HG03280 (cell line): ENCODE results near the gene DUS3L.

ENCODE experiments used
- ATAC-seq: cut with Tn5 transposase; IDR thresholded peaks from one replicate; pipeline ENCODE4 v1.9.1; 2021; ENCODE audit warnings: mild to moderate bottlenecking, moderate library complexity; ENCODE audit not compliant: unreplicated experiment

DUS3L gene

GRCh38 chr19:5823579-5824281 is 32.8 kb upstream of the DUS3L start:
- ATAC-seq = no peak

- ATAC-seq = no peak
These were observed 31.4 kb upstream of the DUS3L start for GRCh38 chr19:5822181-5822844.

DNA sequence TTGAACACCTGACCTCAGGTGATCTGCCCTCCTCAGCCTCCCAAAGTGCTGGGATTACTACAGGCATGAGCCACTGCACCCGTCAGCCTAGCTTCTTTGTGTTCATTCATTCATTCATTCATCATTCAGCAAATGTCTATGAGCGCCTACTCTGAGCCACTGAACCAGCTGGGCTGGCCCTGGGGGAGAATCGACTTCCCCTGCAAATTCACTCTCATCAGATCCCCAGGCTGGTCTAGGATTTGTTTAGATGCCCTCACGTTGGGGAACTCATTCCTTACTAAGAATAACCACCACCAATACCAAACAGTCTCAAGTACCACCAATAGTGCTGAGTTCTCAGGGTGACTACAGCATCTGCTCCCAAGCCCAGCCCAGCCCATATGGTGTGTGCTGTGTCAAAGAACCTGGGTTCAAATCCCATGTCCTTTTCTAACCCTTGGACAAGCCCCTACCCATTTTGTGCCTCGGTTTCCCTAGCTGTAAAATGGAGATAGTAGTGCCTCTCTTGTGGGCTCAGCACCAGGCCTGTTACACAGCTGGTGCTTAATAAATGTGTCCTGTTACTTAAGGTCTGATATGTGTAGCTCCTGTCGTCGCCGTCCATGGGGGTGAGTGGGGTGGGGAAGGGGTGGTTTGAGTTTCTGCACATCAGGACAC is 30.7 kb upstream of the DUS3L start:
- no peak for ATAC-seq

DNA sequence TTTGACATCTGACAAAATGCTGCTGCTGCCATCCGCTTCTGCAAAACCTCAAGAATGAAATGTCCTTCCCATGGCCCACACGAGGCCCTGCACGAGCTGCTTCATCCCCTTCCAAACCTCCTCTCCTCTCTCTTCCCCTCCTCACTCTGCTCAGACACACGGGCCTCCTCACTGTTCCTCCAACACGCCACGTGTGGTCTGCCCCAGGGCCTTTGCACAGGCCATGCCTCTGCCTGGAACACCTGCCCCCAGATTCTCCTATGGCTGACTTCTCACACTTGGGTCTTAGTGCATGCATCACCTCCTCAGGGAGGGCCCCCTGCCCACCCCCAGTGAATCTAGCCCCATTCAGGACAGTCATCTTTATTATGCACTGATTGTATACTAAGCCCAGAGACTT is 29.8 kb upstream of the DUS3L start:
- ATAC-seq = no peak

GRCh38 chr19:5818594-5818993 is 27.6 kb upstream of the DUS3L start:
- ATAC-seq = no peak

DNA sequence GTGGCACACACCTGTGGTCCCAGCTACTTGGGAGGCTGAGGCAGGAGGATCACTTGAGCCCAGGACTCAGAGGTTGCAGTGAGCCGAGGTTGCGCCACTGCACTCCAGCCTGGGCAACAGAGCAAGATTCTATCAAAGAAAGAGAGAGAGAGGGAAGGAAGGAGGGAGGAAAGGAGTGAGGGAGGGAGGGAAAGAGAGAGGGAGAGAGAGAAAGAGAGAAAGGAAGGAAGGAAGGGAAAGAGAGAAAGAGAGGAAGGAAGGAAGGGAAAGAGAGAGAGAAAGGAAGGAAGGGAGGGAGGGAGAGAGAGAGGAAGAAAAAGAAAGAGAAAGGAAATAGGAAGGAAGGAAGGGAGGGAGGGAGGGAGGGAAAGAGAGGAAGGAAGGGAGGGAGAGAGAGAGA is 26.3 kb upstream of the DUS3L start:
- ATAC-seq = no peak

DNA sequence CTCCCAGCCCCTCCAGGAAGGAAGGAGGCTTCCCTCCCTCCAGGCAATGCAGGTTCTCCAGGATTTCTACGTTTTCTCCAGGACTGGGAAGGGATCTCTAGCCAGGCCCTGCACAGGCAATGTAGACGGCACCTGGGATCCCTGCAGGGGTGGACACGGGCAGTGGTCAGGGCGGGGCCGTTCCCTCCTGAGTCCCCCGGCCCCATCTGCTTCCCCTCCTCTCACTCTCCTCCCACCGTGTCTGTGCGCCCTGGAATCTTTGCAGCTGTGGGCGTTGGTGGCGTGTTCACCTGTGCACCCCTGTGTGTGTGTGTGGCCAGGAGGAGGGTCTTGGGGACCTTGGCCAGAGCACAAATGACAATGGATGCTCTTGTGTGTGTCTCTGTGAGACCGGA is 23.9 kb upstream of the DUS3L start:
- no peak for ATAC-seq

GRCh38 chr19:5814123-5814851 is 23.3 kb upstream of the DUS3L start:
- ATAC-seq = no peak

DNA sequence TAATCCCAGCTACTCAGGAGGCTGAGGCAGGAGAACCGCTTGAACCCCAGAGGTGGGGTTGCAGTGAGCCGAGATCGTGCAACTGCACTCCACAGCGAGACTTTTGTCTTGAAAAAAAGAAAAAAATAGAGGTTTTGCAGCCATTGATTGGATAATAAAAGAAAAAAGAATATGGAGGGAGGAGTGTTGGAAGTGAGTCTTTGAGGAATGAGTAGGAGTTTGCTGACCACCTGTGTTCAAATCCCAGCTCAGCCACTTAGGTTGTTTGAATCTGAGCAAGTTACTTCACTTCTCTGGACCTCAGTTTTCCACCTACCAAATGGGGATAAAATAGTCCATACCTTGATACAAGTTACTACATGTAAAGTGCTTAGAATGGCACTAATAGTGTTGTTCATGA is 20.2 kb upstream of the DUS3L start:
- no peak for ATAC-seq

GRCh38 chr19:5809469-5809868 is 18.5 kb upstream of the DUS3L start:
- ATAC-seq = no peak

- ATAC-seq = no peak
These were observed 18.1 kb upstream of the DUS3L start for GRCh38 chr19:5809053-5809452.

- no peak for ATAC-seq
These were observed 17.3 kb upstream of the DUS3L start for GRCh38 chr19:5808120-5808816.

GRCh38 chr19:5806905-5807304 is 15.9 kb upstream of the DUS3L start:
- ATAC-seq = no peak

GRCh38 chr19:5806133-5806489 is 15.1 kb upstream of the DUS3L start:
- no peak for ATAC-seq

DNA sequence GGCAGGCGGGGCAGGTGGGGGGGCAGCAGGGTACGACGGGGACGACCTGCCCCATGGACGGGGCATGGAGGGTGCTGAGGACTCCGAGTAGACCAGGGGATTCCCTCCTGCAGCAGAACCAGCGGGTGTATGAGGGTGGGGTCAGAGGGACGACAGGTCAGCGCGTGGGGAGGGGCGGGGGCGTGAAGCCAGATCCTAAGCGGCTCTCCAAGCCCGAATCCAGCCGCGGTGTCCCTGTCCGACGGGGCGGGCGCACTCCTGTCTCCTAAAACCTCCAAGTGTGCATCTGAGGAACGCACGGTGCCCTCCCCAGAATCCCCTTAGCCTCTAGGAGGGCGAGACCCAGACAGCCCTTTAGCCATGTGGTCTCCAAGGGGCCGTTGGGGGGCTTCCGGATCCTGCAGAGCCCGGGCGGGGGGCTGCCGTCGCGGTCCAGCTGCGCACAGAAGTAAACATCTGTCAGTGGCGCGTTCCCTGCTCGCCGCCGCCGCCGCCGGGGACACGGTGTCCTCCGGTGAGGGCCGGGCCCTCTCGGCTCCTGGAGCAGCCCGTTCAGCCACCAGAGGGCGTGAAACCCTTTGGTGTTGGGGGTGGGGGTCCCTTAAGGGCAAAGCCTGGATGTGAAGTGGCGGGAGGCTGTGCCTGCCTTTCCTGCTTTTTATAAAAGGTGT is 14.6 kb upstream of the DUS3L start:
- ATAC-seq = no peak

GRCh38 chr19:5804516-5805461 is 13.8 kb upstream of the DUS3L start, which contains the start of gene NRTN:
NRTN (plus strand) TSS chr19:5805067; CDS start chr19:5824166, 19,099 bp downstream.
- no peak for ATAC-seq

GRCh38 chr19:5803752-5804515 is 13.0 kb upstream of the DUS3L start:
- ATAC-seq = peak; percentile 79

- ATAC-seq = no peak
These were observed 12.4 kb upstream of the DUS3L start for GRCh38 chr19:5803441-5803751.
